ENCODE measurements around the gene SPIRE2. TPM values are rescaled to one million over a fixed set of nuclear protein-coding genes. Genes with fewer than 3 reads are reported as not detected.

The SPIRE2 gene
- total and polyA plus RNA-seq, 2 of the 13 experiments (the other 11 are each of a cell fraction or from before 2014, with no cell fraction given): 13.3 to 37.5 TPM

GRCh38 chr16:89902980-89903379 is 74.7 kb downstream of the SPIRE2 start:
- H3K4me2 ChIP-seq (ENCODE audit: low read depth, low read length): no peak overlapping the region
- TF ChIP-seq ZBTB42 (CRISPR knock-in tag; IDR thresholded peaks at IDR 0.05) (no peak), ZNF7 (CRISPR knock-in tag; IDR thresholded peaks at IDR 0.05) (no peak), RBFOX2 (IDR thresholded peaks at IDR 0.05; ENCODE audit: low read depth, low read length) (0 out of 2 replicates have a peak, but pooled peaks have one; percentile 6), EP300 (IDR thresholded peaks at IDR 0.05; ENCODE audit: low read depth in 2 of 2, low read length in 2 of 2) (no peak), EP300 (CRISPR knock-in tag; IDR thresholded peaks at IDR 0.05; ENCODE audit: borderline replicate concordance) (no peak), SIX1 (CRISPR knock-in tag; IDR thresholded peaks at IDR 0.05; ENCODE audit: borderline replicate concordance) (no peak), AGO2 (optimal IDR thresholded peaks at IDR 0.05; ENCODE audit: low read depth, low read length) (peak; percentile 68)
- in situ Hi-C loops (cut with HindIII; ENCODE audit: extremely low pct_ligation_motif_present, low pct_unique_long_range_greater_than_20kb) (no loop called here), intact Hi-C loops (cut with micrococcal nuclease; ENCODE audit: unreplicated experiment) (no loop called here)
- no peaks in the 10 kb centered on the region for H4K20me1 ChIP-seq (ENCODE audit: insufficient read depth, low read length)
- no peaks in the 10 kb centered on the region for H3K4me1 ChIP-seq (ENCODE audit: insufficient read depth, low read length)
- CTCF ChIA-PET (ENCODE audit: low intra/inter-chr PET ratio, low total read pairs): no interaction called here
- H2AFZ ChIP-seq (ENCODE audit: low read length): no peak overlapping the region
- no peaks in the 10 kb centered on the region for H3K27me3 ChIP-seq (ENCODE audit: control insufficient read depth in 1 of 2, insufficient read depth in 2 of 2, low read length in 2 of 2)
- 98% methylated on average over 9 of the region's 11 CpGs for WGBS (ENCODE audit: low lambda C conversion rate)
- no peaks in the 10 kb centered on the region for H3K79me2 ChIP-seq (ENCODE audit: insufficient read depth, low read length)
- FAIRE-seq (no peak), DNase-seq (ENCODE audit: low spot score) (no peak), ATAC-seq (peak; percentile 4; the same call in 2 of the 3 replicates)
- POLR2A ChIA-PET: no interaction called here
- no TSS peak for BruUV-seq (replicated peaks)
- no peak overlapping the region for H3K27ac ChIP-seq (ENCODE audit: extremely low read length, insufficient read depth, low read length)
- no peaks in the 10 kb centered on the region for H3K9me3 ChIP-seq (ENCODE audit: low read length)
- H3K9ac ChIP-seq (ENCODE audit: insufficient read depth, low read depth, low read length): no peak overlapping the region
- no peak overlapping the region for H3K4me3 ChIP-seq (replicated peaks in 1 of 3; ENCODE audit: insufficient read depth in 1 of 3, low read depth in 2 of 3, low read length in 3 of 3)
- H3K36me3 ChIP-seq (replicated peaks in 1 of 2; ENCODE audit: control insufficient read depth in 1 of 2, insufficient read depth in 2 of 2, low read length in 2 of 2): peaks cover 39 to 72% of the 10 kb centered on the region in 2 experiments

DNA sequence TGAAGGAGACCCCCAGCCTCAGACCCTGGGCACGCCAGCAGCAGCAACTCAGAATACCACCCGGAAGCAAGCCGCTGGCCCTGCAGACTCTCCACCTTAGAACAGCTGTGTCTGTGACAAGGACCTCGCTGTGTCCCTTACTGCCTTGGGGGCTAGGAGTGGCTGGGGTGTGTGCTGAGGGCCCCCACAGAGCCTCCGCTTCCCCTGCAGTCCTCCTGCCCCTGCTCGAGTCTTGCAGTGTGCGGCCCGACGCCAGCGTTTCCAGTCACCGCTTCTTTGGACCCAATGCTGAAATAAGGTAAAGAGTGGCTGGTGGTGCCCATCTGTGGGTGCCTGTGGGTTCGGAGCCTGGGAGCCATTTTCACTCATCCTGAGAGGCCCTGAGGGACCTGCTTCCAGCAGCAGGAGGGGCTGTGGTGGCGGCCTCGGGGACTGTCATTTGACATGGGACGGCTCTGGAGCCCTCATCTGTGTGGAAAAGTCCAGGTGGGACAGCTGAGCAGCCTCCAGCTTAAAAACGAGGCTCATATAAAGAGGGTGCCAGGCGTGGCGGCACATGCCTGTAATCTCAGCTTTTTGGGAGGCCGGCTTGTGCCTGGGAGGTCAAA is 75.7 kb downstream of the SPIRE2 start:
- FAIRE-seq: no peak
- in situ Hi-C loops (cut with HindIII; ENCODE audit: extremely low pct_ligation_motif_present, low pct_unique_long_range_greater_than_20kb): no loop called here

More for the DNA sequence above, 75.7 kb downstream of the SPIRE2 start:
- Histone ChIP-seq H3K9me3 (ENCODE audit: low read length) (no peaks in the 10 kb centered on the region), H3K9ac (ENCODE audit: insufficient read depth, low read depth, low read length) (no peak overlapping the region), H2AFZ (ENCODE audit: low read length) (no peak overlapping the region), H3K36me3 (replicated peaks in 1 of 2; ENCODE audit: control insufficient read depth in 1 of 2, insufficient read depth in 2 of 2, low read length in 2 of 2) (peaks cover 34 to 62% of the 10 kb centered on the region in 2 experiments), H3K79me2 (ENCODE audit: insufficient read depth, low read length) (no peaks in the 10 kb centered on the region), H3K4me3 (replicated peaks in 1 of 3; ENCODE audit: insufficient read depth in 1 of 3, low read depth in 2 of 3, low read length in 3 of 3) (no peak overlapping the region), H3K4me1 (ENCODE audit: insufficient read depth, low read length) (no peaks in the 10 kb centered on the region), H4K20me1 (ENCODE audit: insufficient read depth, low read length) (no peaks in the 10 kb centered on the region), H3K27ac (ENCODE audit: extremely low read length, insufficient read depth, low read length) (no peak overlapping the region), H3K27me3 (ENCODE audit: control insufficient read depth in 1 of 2, insufficient read depth in 2 of 2, low read length in 2 of 2) (no peaks in the 10 kb centered on the region), H3K4me2 (ENCODE audit: low read depth, low read length) (no peak overlapping the region)
- ATAC-seq (no peak; the same call in 1 of the 3 replicates), DNase-seq (ENCODE audit: low spot score) (no peak)
- ChIA-PET CTCF (ENCODE audit: low intra/inter-chr PET ratio, low total read pairs) (no interaction called here), POLR2A (interaction anchor here (1.2 to 1.6 kb wide), 2 partner anchors 10 to 18 kb away, joined by 3 read pairs; no protein-coding TSS in a partner anchor)
- intact Hi-C loops (cut with micrococcal nuclease; ENCODE audit: unreplicated experiment): no loop called here
- 95% methylated on average over 18 of the region's 19 CpGs for WGBS (ENCODE audit: low lambda C conversion rate)
- TF ChIP-seq SKI (IDR thresholded peaks at IDR 0.05; ENCODE audit: partially characterized antibody) (no peak), POLR2AphosphoS5 (IDR thresholded peaks at IDR 0.05; ENCODE audit: low read depth, low read length) (no peak)
- TF ChIP-seq, protein P1, sequence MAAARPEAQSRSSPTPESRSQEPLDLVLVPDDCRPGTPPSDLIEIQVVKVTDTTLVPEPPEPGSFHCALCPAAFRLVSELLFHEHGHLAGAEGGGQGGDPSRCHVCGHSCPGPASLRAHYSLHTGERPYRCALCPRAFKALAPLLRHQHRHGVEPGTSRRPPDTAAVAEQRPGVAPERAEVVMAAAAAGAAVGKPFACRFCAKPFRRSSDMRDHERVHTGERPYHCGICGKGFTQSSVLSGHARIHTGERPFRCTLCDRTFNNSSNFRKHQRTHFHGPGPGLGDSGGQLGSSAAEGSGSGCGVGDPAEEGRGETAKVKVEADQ (CRISPR knock-in tag; IDR thresholded peaks at IDR 0.05; ENCODE audit: borderline replicate concordance): no peak
- no TSS peak for BruUV-seq (replicated peaks)

Measured in HepG2 (cell line).